Activated CD8-positive, alpha-beta T cell treated with anti-CD3 and anti-CD28 coated beads, Interleukin-2, amount 10 ng/mL, durations not matched to agents 7 days and 5 days (primary cell): Measurements from ENCODE around the gene DHCR24. TPM values are rescaled to one million over a fixed set of nuclear protein-coding genes. Genes with fewer than 3 reads are reported as not detected.

Experiments used
- ATAC-seq: fragments of 150-1000 bp; cut with Tn5 transposase; one replicate; pipeline ENCODE4 v1.10.0; 2021; ENCODE audit warnings: moderate library complexity
- CTCF ChIA-PET: fragments of 350-600 bp; sonication (Branson Sonifier 250); formaldehyde crosslinking; loops from one replicate; lab custom pipeline; 2021; ENCODE audit warnings: antibody characterized with exemption; lab: Charles Lee
- POLR2A ChIA-PET: fragments of 350-600 bp; sonication (Branson Sonifier 250); formaldehyde crosslinking; loops from one replicate; lab custom pipeline; 2021; ENCODE audit warnings: antibody characterized with exemption; lab: Charles Lee
- DNase-seq: peaks from one replicate; pipeline ENCODE4 v3.0.0-alpha.2; 2020
- H3K27ac Mint-ChIP-seq: one replicate; pipeline ENCODE4 v1.8.0; 2021; ENCODE audit warnings: mild to moderate bottlenecking, mixed read lengths
- H3K27me3 Mint-ChIP-seq: one replicate; pipeline ENCODE4 v1.8.0; 2021; ENCODE audit warnings: low read depth, mixed read lengths
- H3K36me3 Mint-ChIP-seq: one replicate; pipeline ENCODE4 v1.8.0; 2021; ENCODE audit warnings: low read depth, mixed read lengths
- H3K4me1 Mint-ChIP-seq: one replicate; pipeline ENCODE4 v1.8.0; 2021; ENCODE audit warnings: low read depth, mixed read lengths
- H3K4me3 Mint-ChIP-seq: one replicate; pipeline ENCODE4 v1.8.0; 2021; ENCODE audit warnings: mild to moderate bottlenecking, mixed read lengths
- H3K9me3 Mint-ChIP-seq: one replicate; pipeline ENCODE4 v1.8.0; 2022; ENCODE audit warnings: mixed read lengths; ENCODE audit not compliant: insufficient read depth
- total RNA-seq, 2 experiments: library from RNA; stranded (reverse); gene quantifications; one replicate each; pipeline ENCODE4 v1.2.3, GENCODE V29; 2021

The DHCR24 gene
- total RNA-seq, 2 experiments from 2014 or later, result 140 to 151 TPM

DNA sequence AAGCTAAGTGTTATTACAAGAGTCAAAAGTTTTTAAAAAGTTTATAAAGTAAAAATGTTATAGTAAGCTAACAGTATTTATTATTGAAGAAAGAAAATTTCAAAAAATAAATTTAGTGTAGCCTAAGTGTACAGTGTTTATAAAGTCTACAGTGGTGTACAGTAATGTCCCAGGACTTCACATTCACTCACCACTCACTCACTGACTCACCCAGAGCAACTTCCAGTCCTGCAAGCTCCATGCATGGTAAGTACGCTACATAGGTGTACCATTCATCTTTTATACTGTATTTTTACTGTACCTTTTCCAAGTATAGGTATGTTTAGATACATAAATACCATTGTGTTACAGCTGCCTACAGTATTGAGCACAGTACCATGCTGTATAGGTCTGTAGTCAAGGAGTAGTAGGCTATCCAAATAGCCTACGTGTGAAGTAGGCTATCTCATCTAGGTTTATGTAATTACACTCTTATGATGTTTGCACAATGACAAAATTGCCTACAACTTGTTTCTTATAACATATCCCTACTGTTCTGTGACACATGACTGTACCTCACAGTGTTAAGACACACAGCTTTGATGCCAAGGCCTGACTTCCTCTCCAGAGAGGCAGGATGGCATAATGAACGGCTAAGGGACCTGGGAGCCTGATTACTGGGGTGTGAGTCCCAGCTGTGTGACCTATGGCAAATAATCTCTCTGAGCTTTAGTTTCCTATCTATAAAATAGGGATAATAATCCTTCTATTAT is 12.7 kb downstream of the DHCR24 start:
- DNase-seq (no peak), ATAC-seq (no peak)
- Mint-ChIP-seq H3K4me3 (no peak overlapping the region), H3K36me3 (peaks cover 48% of the 10 kb centered on the region), H3K9me3 (no peaks in the 10 kb centered on the region), H3K27me3 (no peaks in the 10 kb centered on the region), H3K27ac (no peak overlapping the region), H3K4me1 (peaks cover 5% of the 10 kb centered on the region)
- CTCF ChIA-PET, result interaction anchor here (1.4 kb wide), 1 partner anchor 76 kb away, joined by 3 read pairs; no protein-coding TSS in a partner anchor
- POLR2A ChIA-PET, result interaction anchor here (0.8 kb wide), 1 partner anchor 12 kb away, joined by 4 read pairs; no protein-coding TSS in a partner anchor

GRCh38 chr1:54872036-54872331 is 15.0 kb downstream of the DHCR24 start:
- ChIA-PET CTCF (interaction anchor here (1.0 kb wide), 1 partner anchor 16 kb away, joined by 3 read pairs; no protein-coding TSS in a partner anchor), POLR2A (interaction anchor here (1.2 to 1.7 kb wide), 2 partner anchors 12 to 15 kb away, joined by 4 to 5 read pairs; partner anchors contain the start of gene DHCR24)
- Mint-ChIP-seq H3K27ac (no peak overlapping the region), H3K36me3 (peaks cover 53% of the 10 kb centered on the region), H3K4me3 (no peak overlapping the region), H3K4me1 (no peaks in the 10 kb centered on the region), H3K9me3 (no peaks in the 10 kb centered on the region), H3K27me3 (no peaks in the 10 kb centered on the region)
- DNase-seq (no peak), ATAC-seq (no peak)

- CTCF ChIA-PET, result no interaction called here
- H3K27me3 Mint-ChIP-seq, result no peaks in the 10 kb centered on the region
- DNase-seq (no peak), ATAC-seq (no peak)
- H3K4me1 Mint-ChIP-seq, result no peaks in the 10 kb centered on the region
- POLR2A ChIA-PET, result interaction anchor here (1.2 to 1.7 kb wide), 2 partner anchors 12 to 15 kb away, joined by 4 to 5 read pairs; partner anchors contain the start of gene DHCR24
- no peak overlapping the region for H3K4me3 Mint-ChIP-seq
- no peak overlapping the region for H3K27ac Mint-ChIP-seq
- no peaks in the 10 kb centered on the region for H3K9me3 Mint-ChIP-seq
- H3K36me3 Mint-ChIP-seq, result peaks cover 49% of the 10 kb centered on the region
Measured at GRCh38 chr1:54871275-54872035, 15.5 kb downstream of the DHCR24 start.

GRCh38 chr1:54870869-54871268 is 16.1 kb downstream of the DHCR24 start:
- no peak for DNase-seq
- no peaks in the 10 kb centered on the region for H3K9me3 Mint-ChIP-seq
- no peaks in the 10 kb centered on the region for H3K27me3 Mint-ChIP-seq
- H3K27ac Mint-ChIP-seq, result no peak overlapping the region
- ChIA-PET POLR2A (interaction anchor here (1.2 to 1.7 kb wide), 2 partner anchors 13 to 16 kb away, joined by 4 to 5 read pairs; partner anchors contain the start of gene DHCR24), CTCF (no interaction called here)
- no peaks in the 10 kb centered on the region for H3K4me1 Mint-ChIP-seq
- H3K4me3 Mint-ChIP-seq, result no peak overlapping the region
- ATAC-seq, result no peak
- peaks cover 52% of the 10 kb centered on the region for H3K36me3 Mint-ChIP-seq

DNA sequence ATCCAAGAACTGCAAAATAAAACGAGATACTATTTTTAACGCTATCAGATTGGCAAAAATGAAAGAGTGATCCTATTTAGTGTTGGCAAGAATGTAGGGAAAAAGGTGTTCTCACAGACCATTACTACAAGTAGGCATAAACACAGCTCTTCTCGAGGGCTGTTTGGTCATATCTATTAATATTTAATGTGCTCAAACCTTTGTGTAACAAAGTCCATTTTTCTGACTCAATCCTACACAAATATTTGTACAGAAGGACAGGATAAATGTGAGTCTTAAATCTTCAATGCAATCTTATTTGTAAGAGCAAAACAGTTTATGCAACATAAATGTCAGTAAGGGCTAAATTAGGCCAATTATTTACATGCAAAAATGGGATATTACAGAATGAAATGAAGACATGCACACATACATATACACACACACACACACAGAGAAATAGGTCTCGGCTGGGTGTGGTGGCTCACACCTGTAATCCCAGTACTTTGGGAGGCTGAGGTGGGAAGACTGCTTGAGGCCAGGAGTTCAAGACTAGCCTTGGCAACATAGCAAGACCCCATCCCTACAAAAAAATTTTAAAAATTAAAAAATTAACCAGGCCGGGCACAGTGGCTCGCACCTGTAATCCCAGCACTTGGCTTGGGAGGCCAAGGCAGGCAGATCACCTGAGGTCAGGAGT is 17.7 kb downstream of the DHCR24 start:
- no peaks in the 10 kb centered on the region for H3K4me1 Mint-ChIP-seq
- ChIA-PET CTCF (no interaction called here), POLR2A (no interaction called here)
- no peaks in the 10 kb centered on the region for H3K27me3 Mint-ChIP-seq
- DNase-seq, result no peak
- H3K27ac Mint-ChIP-seq, result no peak overlapping the region
- H3K36me3 Mint-ChIP-seq, result peaks cover 51% of the 10 kb centered on the region
- H3K9me3 Mint-ChIP-seq, result no peaks in the 10 kb centered on the region
- H3K4me3 Mint-ChIP-seq, result no peak overlapping the region
- ATAC-seq, result no peak

DNA sequence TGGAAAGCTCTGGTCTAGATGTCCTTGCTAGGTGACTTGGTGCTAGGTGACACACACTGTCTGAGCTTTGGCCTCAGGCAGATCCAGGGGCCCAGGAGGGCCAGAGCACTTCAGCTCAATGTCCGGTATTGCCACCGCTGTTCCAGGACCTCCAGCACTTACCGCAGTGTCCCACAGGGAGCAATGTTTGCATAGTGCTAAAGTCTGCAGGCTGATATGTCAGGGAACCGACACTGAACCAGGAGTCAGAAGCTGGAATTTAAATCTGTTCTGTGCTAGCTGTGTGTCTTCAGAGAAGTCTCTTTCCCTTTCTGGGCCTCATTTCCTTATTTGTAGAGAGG is 19.3 kb downstream of the DHCR24 start:
- Mint-ChIP-seq H3K4me1 (no peaks in the 10 kb centered on the region), H3K27ac (no peak overlapping the region), H3K4me3 (no peak overlapping the region), H3K36me3 (peaks cover 55% of the 10 kb centered on the region), H3K27me3 (no peaks in the 10 kb centered on the region), H3K9me3 (no peaks in the 10 kb centered on the region)
- ChIA-PET CTCF (no interaction called here), POLR2A (no interaction called here)
- ATAC-seq (no peak), DNase-seq (no peak)

- Mint-ChIP-seq H3K9me3 (no peaks in the 10 kb centered on the region), H3K27ac (no peak overlapping the region), H3K4me3 (no peak overlapping the region), H3K36me3 (peaks cover 55% of the 10 kb centered on the region), H3K4me1 (peaks cover 6% of the 10 kb centered on the region), H3K27me3 (no peaks in the 10 kb centered on the region)
- DNase-seq (no peak), ATAC-seq (no peak)
- ChIA-PET CTCF (no interaction called here), POLR2A (no interaction called here)
Measured at GRCh38 chr1:54866801-54867716, 19.9 kb downstream of the DHCR24 start.

GRCh38 chr1:54865238-54866073 is 21.5 kb downstream of the DHCR24 start:
- no peak for DNase-seq
- no peak for ATAC-seq
- Mint-ChIP-seq H3K4me3 (no peak overlapping the region), H3K27ac (no peak overlapping the region), H3K36me3 (peaks cover 60% of the 10 kb centered on the region), H3K27me3 (no peaks in the 10 kb centered on the region), H3K4me1 (peaks cover 17% of the 10 kb centered on the region), H3K9me3 (no peaks in the 10 kb centered on the region)
- POLR2A ChIA-PET, result no interaction called here
- CTCF ChIA-PET, result no interaction called here

GRCh38 chr1:54864460-54865208 is 22.4 kb downstream of the DHCR24 start:
- CTCF ChIA-PET, result no interaction called here

DNA sequence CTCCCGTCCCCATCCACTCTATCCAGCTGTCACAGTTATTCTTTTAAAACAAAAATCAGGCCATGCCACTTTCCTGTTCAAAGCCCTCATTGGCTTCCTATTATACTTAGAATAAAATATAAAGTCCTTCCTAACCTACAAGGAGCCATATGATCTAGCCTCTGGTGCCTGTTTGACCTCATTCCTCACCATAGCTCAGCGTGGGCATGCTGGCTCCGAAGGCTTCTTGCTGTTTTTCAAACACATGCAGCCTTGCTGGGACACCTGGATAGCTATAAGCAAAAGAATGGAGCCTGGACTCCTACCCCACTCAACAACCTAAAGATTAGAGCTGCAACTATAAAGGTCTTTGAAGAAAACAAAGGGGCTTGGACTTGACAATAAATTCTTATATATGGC is 23.7 kb downstream of the DHCR24 start:
- ATAC-seq (no peak), DNase-seq (no peak)
- no peaks in the 10 kb centered on the region for H3K9me3 Mint-ChIP-seq
- POLR2A ChIA-PET, result no interaction called here
- peaks cover 21% of the 10 kb centered on the region for H3K4me1 Mint-ChIP-seq
- CTCF ChIA-PET, result no interaction called here
- H3K27me3 Mint-ChIP-seq, result no peaks in the 10 kb centered on the region
- no peak overlapping the region for H3K4me3 Mint-ChIP-seq
- no peak overlapping the region for H3K27ac Mint-ChIP-seq
- peaks cover 64% of the 10 kb centered on the region for H3K36me3 Mint-ChIP-seq

More at GRCh38 chr1:54864460-54865208, 22.4 kb downstream of the DHCR24 start:
- POLR2A ChIA-PET, result no interaction called here
- no peaks in the 10 kb centered on the region for H3K27me3 Mint-ChIP-seq
- no peak for ATAC-seq
- no peaks in the 10 kb centered on the region for H3K9me3 Mint-ChIP-seq
- no peak for DNase-seq
- H3K36me3 Mint-ChIP-seq, result peaks cover 66% of the 10 kb centered on the region
- peak overlapping the region; percentile 34 for H3K27ac Mint-ChIP-seq
- H3K4me1 Mint-ChIP-seq, result peaks cover 21% of the 10 kb centered on the region
- no peak overlapping the region for H3K4me3 Mint-ChIP-seq
